Omental fat pad (tissue), 4 donors: ENCODE data around the gene ZNF609. TPM values are rescaled to one million over a fixed set of nuclear protein-coding genes. Genes with fewer than 3 reads are reported as not detected.
A peak's percentile ranks its signal among the peaks of the same experiment; 100 is the strongest.

Experiments used
- ATAC-seq: fragments of 150-250 bp; one replicate; pipeline ENCODE4 v1.9.1; 2016; ENCODE audit warnings: mild to moderate bottlenecking, moderate library complexity; ENCODE audit not compliant: low FRiP score
- DNase-seq: peaks from one replicate; pipeline ENCODE4 v3.0.0-alpha.2; 2019; ENCODE audit warnings: low spot score
- CTCF ChIP-seq, 3 donors: fragments of 450-650 bp; IDR thresholded peaks; one replicate each; pipeline ENCODE4 v1.5.1; 2016 to 2017; ENCODE audit warnings: antibody characterized with exemption in 3 of 3, mild to moderate bottlenecking in 3 of 3, moderate library complexity in 2 of 3
- total RNA-seq, 4 donors: library from RNA; depleted of rRNA; stranded (reverse); fragments of >200 nt; gene quantifications; one replicate each; pipeline ENCODE4 v1.1.0, GENCODE V29; 2016

The ZNF609 gene
- total RNA-seq, 4 donors from 2014 or later: 26.1 to 32.4 (median 29.6) TPM

GRCh38 chr15:64515196-64515595, 54.8 kb downstream of the ZNF609 start:
- DNase-seq (no peak), ATAC-seq (no peak)
- TF ChIP-seq CTCF (IDR thresholded peaks at IDR 0.05): no peak

- DNase-seq: no peak
- TF ChIP-seq CTCF (IDR thresholded peaks at IDR 0.05): no peak
- no peak for ATAC-seq
Measured at GRCh38 chr15:64515825-64516224, 55.4 kb downstream of the ZNF609 start.

- no peak for ATAC-seq
- DNase-seq: no peak
- TF ChIP-seq CTCF (IDR thresholded peaks at IDR 0.05): no peak
Measured at GRCh38 chr15:64519897-64520296, 59.5 kb downstream of the ZNF609 start.

- DNase-seq: no peak
- no peak for ATAC-seq
- no peak for TF ChIP-seq CTCF (IDR thresholded peaks at IDR 0.05)
Measured at GRCh38 chr15:64521201-64521600, 60.8 kb downstream of the ZNF609 start.

GRCh38 chr15:64521726-64522164, 61.4 kb downstream of the ZNF609 start:
- TF ChIP-seq CTCF (IDR thresholded peaks at IDR 0.05): no peak
- ATAC-seq: peak; percentile 46
- no peak for DNase-seq

GRCh38 chr15:64522226-64522823, 61.9 kb downstream of the ZNF609 start:
- no peak for ATAC-seq
- TF ChIP-seq CTCF (IDR thresholded peaks at IDR 0.05): no peak

GRCh38 chr15:64523240-64523639, 62.9 kb downstream of the ZNF609 start:
- no peak for DNase-seq
- no peak for ATAC-seq
- no peak for TF ChIP-seq CTCF (IDR thresholded peaks at IDR 0.05)

More at GRCh38 chr15:64522226-64522823, 61.9 kb downstream of the ZNF609 start:
- no peak for DNase-seq
